GM12873 (cell line): ENCODE data around the gene XPO5.

Experiments used
- TF ChIP-seq, protein P1 (sequence below): IDR thresholded peaks from 2 replicates; pipeline ENCODE4 v1.5.1; 2012; ENCODE audit warnings: low read depth, mild to moderate bottlenecking, moderate library complexity, low read length, control low read depth; ENCODE audit not compliant: insufficient read depth; ENCODE audit errors: missing control alignments

The XPO5 gene

DNA sequence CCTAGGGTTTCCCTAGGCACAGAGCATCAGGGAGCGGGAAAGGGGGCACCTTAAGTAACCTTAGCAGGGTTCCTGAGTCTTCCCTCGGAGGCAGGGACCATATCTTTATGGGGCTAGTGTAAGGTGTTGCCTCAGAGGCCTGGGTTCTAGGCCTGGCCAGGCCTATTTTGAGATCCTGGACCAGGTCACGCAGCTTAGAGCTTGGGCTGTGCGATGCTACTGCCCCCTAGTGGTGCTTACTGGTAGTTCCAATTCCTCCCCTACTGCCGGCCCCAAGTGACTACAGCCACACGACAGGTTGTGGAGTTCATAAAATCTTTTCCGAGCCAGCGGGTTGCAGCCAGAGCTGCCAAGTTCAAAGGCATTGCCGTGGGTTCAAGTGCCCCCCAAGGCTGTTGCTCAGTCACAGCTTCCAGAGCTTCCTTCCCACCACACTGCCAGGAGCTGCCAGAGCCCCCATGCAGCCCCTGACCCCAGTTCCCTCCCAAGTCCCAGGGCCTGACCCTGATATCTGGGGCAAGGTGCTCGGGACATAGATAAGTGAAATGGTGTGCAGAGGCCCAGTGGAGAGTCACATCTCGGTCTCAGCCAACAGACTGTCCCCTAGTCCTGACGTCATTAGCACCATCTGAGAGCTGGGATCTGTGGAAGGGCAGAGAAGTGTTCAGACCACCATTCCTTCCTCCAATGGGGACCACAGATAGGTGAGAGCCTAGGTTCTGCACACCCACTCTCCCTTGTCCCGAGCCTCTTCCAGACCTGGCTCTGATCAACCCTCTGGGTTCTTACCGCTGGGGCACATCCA lies 69.0 kb downstream of the XPO5 start:
- TF ChIP-seq, protein P1, sequence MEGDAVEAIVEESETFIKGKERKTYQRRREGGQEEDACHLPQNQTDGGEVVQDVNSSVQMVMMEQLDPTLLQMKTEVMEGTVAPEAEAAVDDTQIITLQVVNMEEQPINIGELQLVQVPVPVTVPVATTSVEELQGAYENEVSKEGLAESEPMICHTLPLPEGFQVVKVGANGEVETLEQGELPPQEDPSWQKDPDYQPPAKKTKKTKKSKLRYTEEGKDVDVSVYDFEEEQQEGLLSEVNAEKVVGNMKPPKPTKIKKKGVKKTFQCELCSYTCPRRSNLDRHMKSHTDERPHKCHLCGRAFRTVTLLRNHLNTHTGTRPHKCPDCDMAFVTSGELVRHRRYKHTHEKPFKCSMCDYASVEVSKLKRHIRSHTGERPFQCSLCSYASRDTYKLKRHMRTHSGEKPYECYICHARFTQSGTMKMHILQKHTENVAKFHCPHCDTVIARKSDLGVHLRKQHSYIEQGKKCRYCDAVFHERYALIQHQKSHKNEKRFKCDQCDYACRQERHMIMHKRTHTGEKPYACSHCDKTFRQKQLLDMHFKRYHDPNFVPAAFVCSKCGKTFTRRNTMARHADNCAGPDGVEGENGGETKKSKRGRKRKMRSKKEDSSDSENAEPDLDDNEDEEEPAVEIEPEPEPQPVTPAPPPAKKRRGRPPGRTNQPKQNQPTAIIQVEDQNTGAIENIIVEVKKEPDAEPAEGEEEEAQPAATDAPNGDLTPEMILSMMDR, result peak; percentile 99

DNA sequence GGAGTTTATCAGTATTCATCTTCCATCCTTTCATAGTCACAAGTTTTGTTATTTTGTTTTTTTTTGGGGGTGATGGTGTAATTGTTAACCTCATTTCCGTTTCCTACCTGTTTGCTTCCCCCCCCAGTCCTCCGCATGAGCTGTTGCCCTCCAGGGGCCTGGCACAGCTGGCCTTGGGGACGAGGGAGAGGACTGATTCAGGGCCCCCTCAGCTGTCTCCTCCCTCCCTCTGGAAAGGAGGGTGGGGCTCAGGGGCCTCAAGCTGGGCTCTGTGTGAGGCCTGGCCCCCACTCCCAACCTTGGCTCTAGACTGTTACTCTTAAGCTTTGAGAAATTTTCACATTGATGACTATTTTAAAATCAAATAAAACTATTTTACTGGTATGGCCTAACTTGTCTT lies 69.7 kb downstream of the XPO5 start:
- TF ChIP-seq, protein P1, result no peak

DNA sequence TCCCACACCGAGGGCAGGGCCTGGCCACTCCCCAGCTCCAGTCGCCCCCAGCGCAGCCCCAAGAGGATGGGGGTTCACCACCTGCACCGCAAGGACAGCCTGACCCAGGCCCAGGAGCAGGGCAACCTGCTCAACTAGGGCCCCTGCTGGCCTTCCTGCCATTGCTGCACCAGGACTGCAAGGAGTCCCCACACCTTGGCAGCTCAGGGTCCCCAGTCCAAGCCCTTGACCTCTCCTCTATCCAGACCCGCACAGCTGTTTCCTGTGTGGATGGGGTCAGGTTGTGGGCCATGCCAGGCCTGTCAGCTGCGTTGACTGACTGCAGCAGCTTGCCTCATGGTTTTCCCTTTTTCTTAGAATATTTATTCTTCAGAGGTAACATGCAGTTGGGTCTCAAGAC lies 70.1 kb downstream of the XPO5 start:
- TF ChIP-seq, protein P1, result no peak

GRCh38 chr6:43504756-43505593 lies 70.9 kb downstream of the XPO5 start:
- TF ChIP-seq, protein P1, result no peak

DNA sequence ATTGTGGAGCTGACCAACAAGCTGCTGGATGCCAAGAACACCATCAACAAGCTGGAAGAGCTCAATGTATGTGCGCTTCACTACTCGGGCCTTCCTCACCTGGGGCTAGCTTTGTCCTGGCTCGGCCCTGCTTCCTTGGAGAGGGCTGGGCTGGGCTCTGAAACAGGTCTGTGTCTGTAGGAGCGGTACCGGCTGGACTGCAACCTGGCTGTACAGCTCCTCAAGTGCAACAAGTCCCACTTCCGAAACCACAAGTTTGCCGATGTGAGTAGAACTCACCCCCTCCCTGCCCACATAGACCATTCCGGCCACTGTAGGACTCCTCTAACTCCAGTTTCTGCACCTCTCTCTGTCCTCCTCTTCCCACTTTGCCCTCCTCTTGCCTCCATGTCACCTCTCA lies 72.4 kb downstream of the XPO5 start:
- TF ChIP-seq, protein P1, result no peak

DNA sequence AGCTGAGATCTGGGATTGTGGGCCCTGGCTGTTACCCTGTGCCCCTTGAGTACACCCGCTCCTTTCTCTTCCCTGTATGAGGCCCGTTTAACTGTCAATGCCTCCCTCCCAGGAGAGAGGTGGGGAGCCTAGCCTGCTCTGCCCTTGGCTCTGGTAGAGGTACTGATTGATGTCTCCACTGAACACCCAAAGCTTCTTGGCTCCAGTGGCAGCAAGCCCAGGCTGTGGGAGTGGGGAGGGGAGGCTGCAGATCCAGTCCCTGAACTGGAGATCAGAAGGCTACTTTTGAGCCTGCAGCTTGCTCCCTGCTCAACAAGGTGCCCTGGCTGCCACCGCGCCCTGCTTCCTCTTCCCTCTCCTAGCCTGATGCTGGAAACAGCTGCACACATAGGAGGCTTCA lies 73.2 kb downstream of the XPO5 start:
- TF ChIP-seq, protein P1, result no peak

DNA sequence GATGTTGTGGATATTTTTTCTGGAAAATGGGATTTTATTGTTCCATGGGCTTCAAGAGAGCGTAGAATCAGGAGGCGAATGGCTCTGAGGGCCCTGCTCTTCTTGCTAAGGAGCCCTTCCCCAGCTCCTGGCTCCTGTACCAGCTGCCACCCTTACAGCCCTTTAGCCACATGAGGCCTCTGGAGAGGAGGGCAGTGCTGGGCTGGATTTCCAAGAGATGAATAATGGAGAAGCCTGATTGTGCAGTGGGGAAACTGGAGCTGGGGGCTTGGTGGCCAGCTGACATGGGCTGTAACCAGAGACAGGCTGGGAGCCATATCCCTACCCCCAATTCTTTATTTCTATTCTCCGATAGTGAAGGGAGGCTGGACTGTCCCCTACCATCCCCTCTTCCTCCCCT lies 74.9 kb downstream of the XPO5 start:
- TF ChIP-seq, protein P1, result no peak
